Left lung (tissue), 10 donors: Measurements from ENCODE around the gene EVI5L. TPM values are rescaled to one million over a fixed set of nuclear protein-coding genes. Genes with fewer than 3 reads are reported as not detected.
A peak's percentile ranks its signal among the peaks of the same experiment; 100 is the strongest.
"Not testable (repeated sequence)": the region's sequence is repeated elsewhere in the genome, so short reads cannot be mapped to it uniquely, and the experiment has no call there.

ENCODE experiments used
- ATAC-seq: fragments of 200-7000 bp; cut with Tn5 transposase; one replicate; pipeline ENCODE4 v1.9.1; 2020; ENCODE audit warnings: moderate library complexity
- DNase-seq, 4 donors: peaks; one replicate each; pipeline ENCODE4 v3.0.0-alpha.2; 2013 to 2020
- H3K27ac ChIP-seq, 2 donors: fragments of 200-600 bp; sonication (generic) in 1 of 2; one replicate each; pipeline versions ENCODE4 v1.5.0 to v1.8.0; 2020 to 2021
- H3K27me3 ChIP-seq, 2 donors: fragments of 200-600 bp; sonication (generic) in 1 of 2; one replicate each; pipeline versions ENCODE4 v1.5.0 to v1.8.0; 2020 to 2021
- H3K36me3 ChIP-seq, 2 donors: fragments of 200-600 bp; sonication (generic) in 1 of 2; one replicate each; pipeline versions ENCODE4 v1.5.0 to v1.8.0; 2020 to 2021
- H3K4me1 ChIP-seq, 2 donors: fragments of 200-600 bp; one replicate each; pipeline ENCODE4 v1.8.0; 2021
- H3K4me3 ChIP-seq, 2 donors: fragments of 200-600 bp; sonication (generic) in 1 of 2; one replicate each; pipeline versions ENCODE4 v1.5.0 to v1.8.0; 2020 to 2021; ENCODE audit warnings: mild to moderate bottlenecking in 1 of 2
- H3K9me3 ChIP-seq, 2 donors: fragments of 200-600 bp; sonication (generic) in 1 of 2; one replicate each; pipeline versions ENCODE4 v1.5.0 to v1.8.0; 2020 to 2021
- intact Hi-C, 2 donors: fragments of 100-400 bp; cut with DNase I; formaldehyde crosslinking; loops; one replicate each; pipeline versions ENCODE4 v1.11.2 to v1.14.2; 2022
- polyA plus RNA-seq, 6 donors: library from polyadenylated mRNA; unstranded; fragments of 120-200 nt; gene quantifications; one replicate each; pipeline ENCODE4 v1.2.1, GENCODE V29; 2013; ENCODE audit not compliant: insufficient read length in 6 of 6
- total RNA-seq, 2 donors: library from RNA; stranded (reverse); fragmentation: NEBNext Ultra II Directional; extraction: Animal tissue kit (Norgen Biotek cat#: 25700); gene quantifications; one replicate each; pipeline ENCODE4 v1.2.1, GENCODE V29; 2021
- TF ChIP-seq, protein P1 (sequence below), 2 donors: fragments of 200-600 bp; sonication (generic) in 1 of 2; IDR thresholded peaks; one replicate each; pipeline versions ENCODE4 v1.5.0 to v1.8.0; 2021; ENCODE audit warnings: antibody characterized with exemption in 2 of 2
- donor health status: DM: no; HTN: yes; CAD: no.
- donor health status: DM: no; HTN: no; CAD: no.

The EVI5L gene
- total and polyA plus RNA-seq, 8 donors, result 11.3 to 18.1 (median 14.8) TPM

DNA sequence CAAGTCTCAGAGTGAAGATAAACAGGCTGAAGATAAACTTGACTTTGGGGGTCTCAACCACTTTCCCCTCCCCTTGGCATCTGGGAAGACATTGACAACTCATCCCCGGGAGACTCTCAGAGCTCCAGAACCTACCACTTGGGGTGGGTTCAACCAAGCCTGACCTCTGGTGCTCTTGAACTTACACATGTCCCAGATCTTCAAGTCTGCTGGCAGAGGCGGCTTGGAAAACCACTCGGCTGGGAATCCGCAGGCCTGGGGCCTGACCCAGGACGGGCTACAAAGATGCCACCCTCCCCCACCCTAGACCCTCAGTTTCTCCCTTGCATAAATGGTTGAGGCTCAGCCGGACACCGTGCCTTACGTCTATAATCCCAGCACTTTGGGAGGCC is 58.8 kb downstream of the EVI5L start:
- TF ChIP-seq, protein P1, sequence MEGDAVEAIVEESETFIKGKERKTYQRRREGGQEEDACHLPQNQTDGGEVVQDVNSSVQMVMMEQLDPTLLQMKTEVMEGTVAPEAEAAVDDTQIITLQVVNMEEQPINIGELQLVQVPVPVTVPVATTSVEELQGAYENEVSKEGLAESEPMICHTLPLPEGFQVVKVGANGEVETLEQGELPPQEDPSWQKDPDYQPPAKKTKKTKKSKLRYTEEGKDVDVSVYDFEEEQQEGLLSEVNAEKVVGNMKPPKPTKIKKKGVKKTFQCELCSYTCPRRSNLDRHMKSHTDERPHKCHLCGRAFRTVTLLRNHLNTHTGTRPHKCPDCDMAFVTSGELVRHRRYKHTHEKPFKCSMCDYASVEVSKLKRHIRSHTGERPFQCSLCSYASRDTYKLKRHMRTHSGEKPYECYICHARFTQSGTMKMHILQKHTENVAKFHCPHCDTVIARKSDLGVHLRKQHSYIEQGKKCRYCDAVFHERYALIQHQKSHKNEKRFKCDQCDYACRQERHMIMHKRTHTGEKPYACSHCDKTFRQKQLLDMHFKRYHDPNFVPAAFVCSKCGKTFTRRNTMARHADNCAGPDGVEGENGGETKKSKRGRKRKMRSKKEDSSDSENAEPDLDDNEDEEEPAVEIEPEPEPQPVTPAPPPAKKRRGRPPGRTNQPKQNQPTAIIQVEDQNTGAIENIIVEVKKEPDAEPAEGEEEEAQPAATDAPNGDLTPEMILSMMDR (IDR thresholded peaks at IDR 0.05), result no peak
- Histone ChIP-seq H3K36me3 (no peaks in the 10 kb centered on the region), H3K27me3 (peaks cover 0 to 53% of the 10 kb centered on the region in 2 donors), H3K27ac (no peak overlapping the region), H3K4me1 (peaks cover 0 to 9% of the 10 kb centered on the region in 2 donors), H3K9me3 (no peaks in the 10 kb centered on the region), H3K4me3 (peak overlapping the region; percentile 42 to 43)
- peak; percentile 5 for ATAC-seq
- DNase-seq, result no peak
- intact Hi-C loops, result no loop called here

DNA sequence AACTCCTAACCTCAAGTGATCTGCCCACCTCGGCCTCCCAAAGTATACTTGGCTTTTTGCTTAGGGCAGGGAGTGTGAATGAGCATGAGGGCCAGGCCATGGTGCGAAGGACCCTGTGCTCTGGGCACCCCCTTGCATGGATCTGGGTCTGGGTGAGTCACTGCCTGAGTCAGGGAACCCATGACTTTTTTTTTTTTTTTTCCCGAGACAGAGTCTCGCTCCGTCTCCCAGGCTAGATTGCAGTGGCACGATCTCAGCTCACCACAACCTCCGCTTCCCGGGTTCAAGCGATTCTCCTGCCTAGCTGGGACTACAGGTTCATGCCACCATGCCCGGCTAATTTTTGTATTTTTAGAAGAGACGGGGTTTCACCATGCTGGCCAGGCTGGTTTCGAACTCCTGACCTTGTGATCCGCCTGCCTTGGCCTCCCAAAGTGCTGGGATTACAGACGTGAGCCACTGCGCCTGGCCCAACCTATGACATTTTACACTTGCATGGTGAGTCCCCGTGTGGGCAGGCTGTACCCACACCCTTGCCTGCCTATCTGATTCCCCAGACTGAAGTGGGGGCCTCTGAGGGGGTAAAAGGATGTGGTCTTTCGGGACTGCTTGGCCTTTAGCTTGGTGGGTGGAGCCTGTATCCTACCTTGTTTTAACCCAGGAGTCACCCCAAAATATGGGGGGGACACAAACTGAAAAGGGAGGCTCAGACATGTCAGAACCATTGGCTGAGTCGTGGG is 63.5 kb downstream of the EVI5L start:
- H3K36me3 ChIP-seq, H3K27ac ChIP-seq, DNase-seq, intact Hi-C loops, H3K4me1 ChIP-seq, H3K4me3 ChIP-seq, H3K9me3 ChIP-seq, ATAC-seq: not testable (repeated sequence)
- peaks cover 0 to 47% of the 10 kb centered on the region in 2 donors for H3K27me3 ChIP-seq

GRCh38 chr19:7894612-7895309 is 64.7 kb downstream of the EVI5L start:
- Histone ChIP-seq H3K4me3 (no peak overlapping the region), H3K9me3 (no peaks in the 10 kb centered on the region), H3K27me3 (peaks cover 0 to 37% of the 10 kb centered on the region in 2 donors), H3K27ac (no peak overlapping the region), H3K4me1 (no peaks in the 10 kb centered on the region), H3K36me3 (no peaks in the 10 kb centered on the region)
- intact Hi-C loops, result no loop called here
- DNase-seq, result peak in 3 of 4 donors; percentile 59 to 82 (median 79)
- TF ChIP-seq, protein P1 (IDR thresholded peaks at IDR 0.05), result no peak
- peak; percentile 89 for ATAC-seq

DNA sequence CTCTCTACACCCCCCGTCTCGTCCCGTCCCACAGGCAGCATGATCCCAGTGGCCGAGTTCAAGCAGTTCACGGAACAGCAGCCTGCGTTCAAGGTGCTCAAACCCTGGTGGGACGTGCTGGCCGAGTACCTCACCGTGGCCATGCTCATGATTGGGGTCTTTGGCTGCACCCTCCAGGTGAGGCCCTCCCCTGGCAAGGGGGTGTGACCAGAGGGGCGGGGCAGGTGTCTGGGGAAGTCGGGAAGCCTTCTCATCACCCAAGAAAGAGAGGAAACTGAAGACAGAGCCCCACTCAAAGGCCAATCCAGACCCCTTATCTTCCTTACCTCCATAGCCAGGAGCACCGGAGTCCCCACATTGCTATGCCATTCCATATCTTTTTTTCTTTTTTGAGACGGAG is 65.5 kb downstream of the EVI5L start:
- intact Hi-C loops, result no loop called here
- H3K4me3 ChIP-seq, result no peak overlapping the region
- ATAC-seq, result no peak
- H3K4me1 ChIP-seq, result no peaks in the 10 kb centered on the region
- peaks cover 0 to 34% of the 10 kb centered on the region in 2 donors for H3K27me3 ChIP-seq
- TF ChIP-seq, protein P1 (IDR thresholded peaks at IDR 0.05), result no peak
- no peaks in the 10 kb centered on the region for H3K9me3 ChIP-seq
- no peak overlapping the region for H3K27ac ChIP-seq
- no peaks in the 10 kb centered on the region for H3K36me3 ChIP-seq
- no peak for DNase-seq

DNA sequence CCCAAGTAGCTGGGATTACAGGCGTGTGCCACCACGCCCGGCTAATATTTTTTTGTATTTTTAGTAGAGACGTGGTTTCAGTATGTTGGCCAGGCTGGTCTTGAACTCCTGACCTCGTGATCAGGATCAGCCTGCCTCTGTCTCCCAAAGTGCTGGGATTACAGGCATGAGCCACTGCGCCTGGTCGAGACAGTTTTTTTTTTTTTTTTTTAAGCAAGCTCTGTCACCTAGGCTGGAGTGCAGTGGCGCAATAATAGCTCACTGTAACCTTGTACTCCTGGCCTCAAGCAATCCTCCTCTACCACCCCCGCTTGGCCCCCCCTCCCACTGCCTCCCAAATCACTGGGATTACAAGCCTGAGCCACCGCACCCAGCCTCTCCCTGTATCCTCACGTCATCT is 67.3 kb downstream of the EVI5L start:
- DNase-seq (no peak), ATAC-seq (peak; percentile 15)
- TF ChIP-seq, protein P1 (IDR thresholded peaks at IDR 0.05), result no peak
- Histone ChIP-seq H3K4me1 (peaks cover under 1 to 3% of the 10 kb centered on the region in 2 donors), H3K36me3 (no peaks in the 10 kb centered on the region), H3K4me3 (no peak overlapping the region), H3K27me3 (peaks cover 0 to 34% of the 10 kb centered on the region in 2 donors), H3K27ac (no peak overlapping the region), H3K9me3 (no peaks in the 10 kb centered on the region)
- intact Hi-C loops, result no loop called here
